IMR-90 (cell line): ENCODE measurements around the gene EIF2B5. TPM values are rescaled to one million over a fixed set of nuclear protein-coding genes. Genes with fewer than 3 reads are reported as not detected.

Experiments used
- ATAC-seq: fragments of 200-7000 bp; cut with Tn5 transposase; 2 replicates; pipeline ENCODE4 v1.9.1; 2020; ENCODE audit warnings: low read depth, mild to moderate bottlenecking, moderate library complexity
- BruUV-seq: library from RNA; stranded (reverse); fragments of 400-500 nt; replicated peaks from 2 replicates; lab custom pipeline; 2021; lab: Mats Ljungman, UMichigan
- CTCF ChIA-PET: fragments of 300-600 bp; formaldehyde crosslinking; extraction: SDS; loops from one replicate; lab custom pipeline; 2021; ENCODE audit warnings: antibody characterized with exemption; lab: Yijun Ruan, JAX
- POLR2A ChIA-PET: fragments of 300-600 bp; sonication (Branson Sonifier 250); formaldehyde crosslinking; loops from one replicate; lab custom pipeline; 2022; ENCODE audit warnings: antibody characterized with exemption; ENCODE audit not compliant: unreplicated experiment; lab: Charles Lee
- DNase-seq: peaks from one replicate; pipeline ENCODE4 v3.0.0; 2013
- H2AFZ ChIP-seq: replicated peaks from 2 replicates; pipeline ENCODE3; 2013; ENCODE audit warnings: low read length, mild to moderate bottlenecking; ENCODE audit not compliant: poor library complexity
- H2AK5ac ChIP-seq: 2 replicates; pipeline ENCODE4 v1.6.1; 2013; ENCODE audit warnings: low read depth, low read length, inconsistent platforms
- H2AK9ac ChIP-seq: replicated peaks from 2 replicates; pipeline ENCODE3; 2013; ENCODE audit warnings: mild to moderate bottlenecking, low read depth, low read length, moderate library complexity; ENCODE audit not compliant: poor library complexity
- H2BK120ac ChIP-seq: 2 replicates; pipeline ENCODE4 v1.6.1; 2013; ENCODE audit warnings: low read depth, low read length, inconsistent platforms
- H2BK15ac ChIP-seq: 3 replicates; pipeline ENCODE4 v1.6.1; 2013; ENCODE audit warnings: low read depth, low read length, inconsistent platforms
- H2BK20ac ChIP-seq: 2 replicates; pipeline ENCODE4 v1.6.1; 2013; ENCODE audit warnings: low read depth, mild to moderate bottlenecking, inconsistent platforms, low read length, moderate library complexity
- H2BK5ac ChIP-seq: 2 replicates; pipeline ENCODE4 v1.6.1; 2013; ENCODE audit warnings: mild to moderate bottlenecking, low read depth, low read length, inconsistent platforms; ENCODE audit not compliant: poor library complexity, severe bottlenecking
- H3K14ac ChIP-seq: replicated peaks from 2 replicates; pipeline ENCODE4 v1.6.1; 2013; ENCODE audit warnings: low read depth, low read length, inconsistent platforms
- H3K18ac ChIP-seq: 2 replicates; pipeline ENCODE4 v1.6.1; 2013; ENCODE audit warnings: low read depth, low read length, control low read depth
- H3K23ac ChIP-seq: 2 replicates; pipeline ENCODE4 v1.6.1; 2013; ENCODE audit warnings: low read depth, low read length, inconsistent platforms
- H3K27ac ChIP-seq: 2 replicates; pipeline ENCODE4 v1.5.1; 2013; ENCODE audit warnings: mild to moderate bottlenecking, control low read depth, low read length; ENCODE audit not compliant: insufficient read depth
- H3K27me3 ChIP-seq: 2 replicates; pipeline ENCODE4 v1.6.1; 2013; ENCODE audit warnings: low read length; ENCODE audit not compliant: control insufficient read depth, insufficient read depth
- H3K36me3 ChIP-seq: 2 replicates; pipeline ENCODE4 v1.6.1; 2013; ENCODE audit warnings: low read length, mixed read lengths; ENCODE audit not compliant: control insufficient read depth, insufficient read depth
- H3K4ac ChIP-seq: 2 replicates; pipeline ENCODE4 v1.6.1; 2013; ENCODE audit warnings: low read depth, low read length, inconsistent platforms
- H3K4me1 ChIP-seq: 2 replicates; pipeline ENCODE4 v1.6.1; 2013; ENCODE audit warnings: low read length, mixed read lengths; ENCODE audit not compliant: control insufficient read depth, insufficient read depth
- H3K4me2 ChIP-seq: 2 replicates; pipeline ENCODE4 v1.6.1; 2013; ENCODE audit warnings: low read depth, mild to moderate bottlenecking, control low read depth, low read length, moderate library complexity
- H3K4me3 ChIP-seq: 2 replicates; pipeline ENCODE4 v1.5.1; 2013; ENCODE audit warnings: low read depth, mild to moderate bottlenecking, control low read depth, low read length, moderate library complexity; ENCODE audit not compliant: insufficient read depth
- H3K56ac ChIP-seq: 2 replicates; pipeline ENCODE4 v1.6.1; 2013; ENCODE audit warnings: low read length, inconsistent platforms; ENCODE audit not compliant: insufficient read depth; ENCODE audit errors: extremely low read depth
- H3K79me1 ChIP-seq, 2 experiments: 2 replicates each; pipeline ENCODE4 v1.6.1; 2013; ENCODE audit warnings: low read length in 2 of 2, inconsistent platforms in 1 of 2, low read depth in 1 of 2
- H3K9ac ChIP-seq: 2 replicates; pipeline ENCODE4 v1.6.1; 2013; ENCODE audit warnings: low read depth, low read length, control low read depth
- H3K9me1 ChIP-seq: 2 replicates; pipeline ENCODE4 v1.6.1; 2013; ENCODE audit warnings: low read length, inconsistent platforms; ENCODE audit not compliant: insufficient read depth
- H3K9me3 ChIP-seq: 2 replicates; pipeline ENCODE4 v1.6.1; 2013; ENCODE audit warnings: low read length; ENCODE audit not compliant: control insufficient read depth, insufficient read depth
- H4K20me1 ChIP-seq: 2 replicates; pipeline ENCODE4 v1.6.1; 2013; ENCODE audit warnings: low read length, inconsistent platforms; ENCODE audit not compliant: insufficient read depth
- H4K5ac ChIP-seq: 2 replicates; pipeline ENCODE4 v1.6.1; 2013; ENCODE audit warnings: mild to moderate bottlenecking, low read depth, low read length, control low read depth
- H4K8ac ChIP-seq, 2 experiments: 2 replicates each; pipeline ENCODE4 v1.6.1; 2013; ENCODE audit warnings: low read depth in 2 of 2, low read length in 2 of 2, control low read depth in 1 of 2, inconsistent platforms in 1 of 2
- H4K91ac ChIP-seq: 2 replicates; pipeline ENCODE4 v1.6.1; 2013; ENCODE audit warnings: low read depth, low read length, inconsistent platforms; ENCODE audit not compliant: insufficient read depth
- BHLHE40 ChIP-seq: fragments of 150-350 bp; IDR thresholded peaks from 2 replicates; pipeline ENCODE4 v1.6.1; 2016; ENCODE audit warnings: mild to moderate bottlenecking, low read depth, low read length
- CEBPB ChIP-seq: IDR thresholded peaks from 2 replicates; pipeline ENCODE4 v1.6.1; 2012; ENCODE audit warnings: low read depth, low read length, improper control_type of control experiment
- CHD1 ChIP-seq: IDR thresholded peaks from 2 replicates; pipeline ENCODE4 v1.6.1; 2012; ENCODE audit warnings: low read depth, low read length, improper control_type of control experiment
- CTCF ChIP-seq: conservative IDR thresholded peaks from 2 replicates; pipeline ENCODE4 v1.5.1; 2012; ENCODE audit warnings: mild to moderate bottlenecking, low read depth, low read length, improper control_type of control experiment
- FOS ChIP-seq: fragments of 150-350 bp; IDR thresholded peaks from 2 replicates; pipeline ENCODE4 v1.6.1; 2016; ENCODE audit warnings: low read depth, low read length
- MAFK ChIP-seq: IDR thresholded peaks from 2 replicates; pipeline ENCODE4 v1.6.1; 2012; ENCODE audit warnings: low read depth, low read length, improper control_type of control experiment
- MAZ ChIP-seq: IDR thresholded peaks from 2 replicates; pipeline ENCODE4 v1.6.1; 2012; ENCODE audit warnings: low read depth, mild to moderate bottlenecking, low read length, improper control_type of control experiment, moderate library complexity, borderline replicate concordance
- MXI1 ChIP-seq: IDR thresholded peaks from 2 replicates; pipeline ENCODE4 v1.6.1; 2012; ENCODE audit warnings: low read depth, mild to moderate bottlenecking, low read length, moderate library complexity, borderline replicate concordance
- NFE2L2 ChIP-seq: fragments of 150-350 bp; IDR thresholded peaks from 2 replicates; pipeline ENCODE4 v1.6.1; 2016; ENCODE audit warnings: low read depth, mild to moderate bottlenecking, low read length
- POLR2A ChIP-seq: IDR thresholded peaks from 2 replicates; pipeline ENCODE4 v1.6.1; 2012; ENCODE audit warnings: mild to moderate bottlenecking, low read depth, low read length
- RAD21 ChIP-seq: IDR thresholded peaks from 2 replicates; pipeline ENCODE4 v1.6.1; 2012; ENCODE audit warnings: low read length, improper control_type of control experiment
- RCOR1 ChIP-seq: IDR thresholded peaks from 2 replicates; pipeline ENCODE4 v1.6.1; 2012; ENCODE audit warnings: mild to moderate bottlenecking, low read length, improper control_type of control experiment; ENCODE audit not compliant: insufficient replicate concordance
- RFX5 ChIP-seq: IDR thresholded peaks from 2 replicates; pipeline ENCODE4 v1.8.0; 2012; ENCODE audit warnings: low read depth, mild to moderate bottlenecking, low read length, moderate library complexity
- SMC3 ChIP-seq: fragments of 150-350 bp; IDR thresholded peaks from 2 replicates; pipeline ENCODE4 v1.6.1; 2016; ENCODE audit warnings: low read depth, mild to moderate bottlenecking, antibody characterized with exemption, low read length, moderate library complexity
- USF2 ChIP-seq: fragments of 150-350 bp; IDR thresholded peaks from 2 replicates; pipeline ENCODE4 v1.6.1; 2017; ENCODE audit warnings: mild to moderate bottlenecking, antibody characterized with exemption, low read length, low read depth
- WGBS, 2 experiments: methylation state at CpG; one replicate each; pipeline versions ENCODE4 v1.1.5 to v1.1.7; 2013; ENCODE audit warnings: missing lambda C conversion rate in 2 of 2; ENCODE audit not compliant: insufficient read length in 1 of 2; ENCODE audit errors: extremely low coverage in 2 of 2; 5-methylcytosine and 5-hydroxymethylcytosine counted together
- dilution Hi-C: fragments of 300-500 bp; cut with HindIII; formaldehyde crosslinking; loops from one replicate; pipeline ENCODE4 v1.14.3; 2018; ENCODE audit warnings: low sequenced_read_pairs; ENCODE audit not compliant: unreplicated experiment
- in situ Hi-C: fragments of 300-500 bp; cut with MboI; formaldehyde crosslinking; loops from 3 replicates; pipeline ENCODE4 v1.14.3; 2019; ENCODE audit warnings: low sequenced_read_pairs, inconsistent platforms, mixed read lengths
- intact Hi-C: fragments of 100-400 bp; cut with micrococcal nuclease; formaldehyde crosslinking; loops from 2 replicates; pipeline ENCODE4 v1.10.0; 2022
- polyA plus RNA-seq, 3 experiments: library from polyadenylated mRNA; depleted of rRNA; stranded (reverse); fragments of >200 nt; gene quantifications; 2 replicates each; pipeline ENCODE4 v1.2.3, GENCODE V29; 2012; ENCODE audit warnings: low replicate concordance in 1 of 3
- total RNA-seq: library from RNA; depleted of rRNA; stranded (reverse); fragments of >200 nt; gene quantifications from 2 replicates; pipeline ENCODE4 v1.2.3, GENCODE V29; 2012
- TF ChIP-seq, protein P1 (sequence below): fragments of 150-350 bp; IDR thresholded peaks from 2 replicates; pipeline ENCODE4 v1.6.1; 2016; ENCODE audit warnings: low read depth, mild to moderate bottlenecking, low read length, moderate library complexity, borderline replicate concordance

Gene EIF2B5
- total and polyA plus RNA-seq, 2 of the 4 experiments (the other 2 are of a cell fraction) = 31.7 to 37.6 TPM

- no peak overlapping the region for H3K27ac ChIP-seq
Observed at GRCh38 chr3:184173374-184173722, 38.2 kb downstream of the EIF2B5 start.

More at GRCh38 chr3:184173374-184173722, 38.2 kb downstream of the EIF2B5 start:
- dilution Hi-C loops (no loop called here), intact Hi-C loops (no loop called here), in situ Hi-C loops (no loop called here)
- H3K79me1 ChIP-seq = peaks cover 15 to 58% of the 10 kb centered on the region in 2 experiments
- no peak overlapping the region for H2AK5ac ChIP-seq
- H4K8ac ChIP-seq = no peak overlapping the region
- H3K4me1 ChIP-seq = peaks cover 23% of the 10 kb centered on the region
- whole genome bisulfite sequencing, 2 experiments = no CpG with 5 or more reads among the region's 2 CpGs
- no peaks in the 10 kb centered on the region for H3K27me3 ChIP-seq
- H2AFZ ChIP-seq = no peak overlapping the region
- ChIA-PET CTCF (no interaction called here), POLR2A (no interaction called here)
- TF ChIP-seq USF2 = no peak
- TF ChIP-seq POLR2A = no peak
- no peak for TF ChIP-seq RCOR1
- TF ChIP-seq CTCF = no peak
- TF ChIP-seq, protein P1, sequence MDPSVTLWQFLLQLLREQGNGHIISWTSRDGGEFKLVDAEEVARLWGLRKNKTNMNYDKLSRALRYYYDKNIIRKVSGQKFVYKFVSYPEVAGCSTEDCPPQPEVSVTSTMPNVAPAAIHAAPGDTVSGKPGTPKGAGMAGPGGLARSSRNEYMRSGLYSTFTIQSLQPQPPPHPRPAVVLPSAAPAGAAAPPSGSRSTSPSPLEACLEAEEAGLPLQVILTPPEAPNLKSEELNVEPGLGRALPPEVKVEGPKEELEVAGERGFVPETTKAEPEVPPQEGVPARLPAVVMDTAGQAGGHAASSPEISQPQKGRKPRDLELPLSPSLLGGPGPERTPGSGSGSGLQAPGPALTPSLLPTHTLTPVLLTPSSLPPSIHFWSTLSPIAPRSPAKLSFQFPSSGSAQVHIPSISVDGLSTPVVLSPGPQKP = no peak
- TF ChIP-seq RFX5 = no peak
- TF ChIP-seq RAD21 = no peak
- TF ChIP-seq BHLHE40 = no peak
- TF ChIP-seq MAZ = no peak
- no peak for TF ChIP-seq MAFK
- no peak for TF ChIP-seq FOS
- no peak for TF ChIP-seq CEBPB
- no peak for TF ChIP-seq SMC3
- no peak for TF ChIP-seq CHD1
- no peak for TF ChIP-seq MXI1
- no peak for TF ChIP-seq NFE2L2
- no peak overlapping the region for H3K18ac ChIP-seq
- peaks cover 39% of the 10 kb centered on the region for H4K20me1 ChIP-seq
- H3K9me1 ChIP-seq = peaks cover 26% of the 10 kb centered on the region
- no peak overlapping the region for H2BK5ac ChIP-seq
- no peak overlapping the region for H3K14ac ChIP-seq
- no peak overlapping the region for H2BK120ac ChIP-seq
- H3K4me2 ChIP-seq = no peak overlapping the region
- ATAC-seq = no peak
- H3K36me3 ChIP-seq = peaks cover 46% of the 10 kb centered on the region
- no peak overlapping the region for H3K4ac ChIP-seq
- BruUV-seq = no TSS peak
- H4K5ac ChIP-seq = no peak overlapping the region
- H4K91ac ChIP-seq = no peak overlapping the region
- no peak overlapping the region for H2AK9ac ChIP-seq
- no peak for DNase-seq
- no peak overlapping the region for H2BK20ac ChIP-seq
- H3K9ac ChIP-seq = no peak overlapping the region
- no peaks in the 10 kb centered on the region for H3K9me3 ChIP-seq
- no peak overlapping the region for H2BK15ac ChIP-seq
- H3K23ac ChIP-seq = no peak overlapping the region
- H3K4me3 ChIP-seq = no peak overlapping the region
- no peak overlapping the region for H3K56ac ChIP-seq
